Caki2 (cell line): ENCODE measurements around the gene ADIPOR1. TPM values are rescaled to one million over a fixed set of nuclear protein-coding genes. Genes with fewer than 3 reads are reported as not detected.
"Not testable (repeated sequence)": the region's sequence is repeated elsewhere in the genome, so short reads cannot be mapped to it uniquely, and the experiment has no call there.

Experiments used
- DNase-seq: peaks from one replicate; pipeline ENCODE4 v3.0.0-alpha.2; 2015; ENCODE audit warnings: low read depth
- in situ Hi-C: cut with HindIII; loops from 2 replicates; pipeline ENCODE4 v1.10.0; 2016; ENCODE audit warnings: low sequenced_read_pairs, low pct_unique_long_range_greater_than_20kb, mixed read lengths
- total RNA-seq: library from RNA; depleted of rRNA; stranded (reverse); fragments of >200 nt; shearing (Covaris generic); gene quantifications from 2 replicates; pipeline ENCODE4 v1.2.3, GENCODE V29; 2014; ENCODE audit warnings: low replicate concordance; rRNA removed

ADIPOR1 gene, protein sequence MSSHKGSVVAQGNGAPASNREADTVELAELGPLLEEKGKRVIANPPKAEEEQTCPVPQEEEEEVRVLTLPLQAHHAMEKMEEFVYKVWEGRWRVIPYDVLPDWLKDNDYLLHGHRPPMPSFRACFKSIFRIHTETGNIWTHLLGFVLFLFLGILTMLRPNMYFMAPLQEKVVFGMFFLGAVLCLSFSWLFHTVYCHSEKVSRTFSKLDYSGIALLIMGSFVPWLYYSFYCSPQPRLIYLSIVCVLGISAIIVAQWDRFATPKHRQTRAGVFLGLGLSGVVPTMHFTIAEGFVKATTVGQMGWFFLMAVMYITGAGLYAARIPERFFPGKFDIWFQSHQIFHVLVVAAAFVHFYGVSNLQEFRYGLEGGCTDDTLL
- 85.5 and 96.0 TPM in 2 replicates for total RNA-seq

DNA sequence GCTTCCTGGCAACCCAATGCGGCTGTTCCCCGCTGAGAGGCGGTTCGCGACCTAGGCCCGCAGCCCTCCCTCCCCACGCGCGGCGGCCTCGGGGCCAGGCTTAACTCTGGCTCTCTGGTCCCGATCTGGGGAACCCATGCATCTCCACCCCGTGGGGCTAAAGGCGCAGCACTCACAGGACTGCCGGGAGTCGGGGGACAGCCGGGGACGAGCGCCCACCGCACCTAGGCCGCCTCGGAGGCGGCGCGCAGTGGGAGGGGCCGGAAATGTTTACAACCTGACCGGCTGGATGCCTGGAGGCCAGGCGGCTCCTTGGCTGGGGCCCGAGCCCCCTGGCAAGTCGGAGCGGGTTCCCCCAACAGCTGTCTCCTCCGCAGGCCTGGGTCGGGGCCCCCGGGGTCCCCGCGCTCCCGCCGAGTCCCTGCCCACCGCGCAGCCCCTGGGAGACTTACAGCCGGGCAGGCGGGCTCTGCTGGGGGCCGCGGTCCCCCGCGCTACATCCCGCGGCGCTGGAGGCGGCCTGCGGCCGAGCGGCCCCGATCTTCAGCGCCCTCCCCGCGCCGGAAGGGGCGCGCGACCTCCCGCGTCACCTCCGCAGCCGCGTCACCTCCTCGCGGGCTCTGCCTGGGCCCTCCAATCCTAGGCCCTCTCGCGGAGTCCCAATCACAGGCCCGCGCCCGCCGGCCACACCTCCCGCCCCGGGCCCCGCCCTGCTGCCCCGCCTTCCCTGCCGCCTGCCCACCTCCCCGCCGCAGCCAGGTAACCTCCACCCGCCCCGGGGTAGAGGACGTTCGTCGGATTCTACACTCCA lies at the start of gene ADIPOR1:
Gene ADIPOR1 (minus strand): TSS at position 580 of the 811 bp plus-strand sequence. CDS start 7,242 bp downstream, outside the sequence.
- DNase-seq: peak; percentile 73
- in situ Hi-C loops: no loop called here

DNA sequence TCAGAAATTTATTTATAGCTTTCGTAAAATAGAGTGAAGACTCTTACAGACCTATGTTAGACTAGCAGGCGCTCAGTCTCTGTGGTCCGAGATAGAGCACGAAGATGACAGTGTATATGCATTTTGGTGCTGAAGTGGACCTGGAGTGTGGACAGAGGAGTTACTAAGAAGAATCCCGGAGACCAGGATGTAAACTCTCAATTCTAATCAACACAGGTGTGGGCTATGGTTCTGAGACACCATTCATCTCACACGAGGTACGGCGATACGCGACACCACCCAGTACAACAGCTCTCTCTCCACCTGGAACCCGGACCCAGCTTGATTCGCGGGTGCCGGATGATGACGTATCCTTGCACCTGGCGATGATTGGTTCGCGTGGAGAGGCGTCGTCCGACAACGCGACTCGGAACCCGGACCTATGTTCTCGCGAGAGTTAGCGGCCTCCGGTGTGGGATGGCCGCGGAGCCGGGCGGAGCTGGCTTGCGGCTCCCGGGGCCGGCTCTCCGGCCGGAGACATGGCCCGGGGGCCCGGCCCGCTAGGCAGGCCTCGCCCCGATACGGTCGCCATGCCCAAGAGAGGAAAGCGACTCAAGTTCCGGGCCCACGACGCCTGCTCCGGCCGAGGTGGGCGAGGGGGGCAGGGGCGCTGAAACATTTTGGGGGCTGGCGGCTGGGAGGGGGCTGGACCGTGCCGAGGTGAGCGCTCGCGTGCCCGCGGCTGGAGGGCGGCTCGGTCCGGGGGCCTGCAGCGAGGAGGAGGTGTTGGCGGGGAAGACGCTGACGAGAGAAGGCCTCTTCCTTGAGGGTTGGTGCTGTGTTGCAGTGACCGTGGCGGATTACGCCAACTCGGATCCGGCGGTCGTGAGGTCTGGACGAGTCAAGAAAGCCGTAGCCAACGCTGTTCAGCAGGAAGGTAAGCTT lies 49.1 kb upstream of the ADIPOR1 start, which contains the start of gene TMEM183A:
Gene TMEM183A (plus strand): TSS at position 427 of the 924 bp plus-strand sequence. CDS start 92 bp downstream, at position 519.
- in situ Hi-C loops: no loop called here
- DNase-seq: peak; percentile 95

DNA sequence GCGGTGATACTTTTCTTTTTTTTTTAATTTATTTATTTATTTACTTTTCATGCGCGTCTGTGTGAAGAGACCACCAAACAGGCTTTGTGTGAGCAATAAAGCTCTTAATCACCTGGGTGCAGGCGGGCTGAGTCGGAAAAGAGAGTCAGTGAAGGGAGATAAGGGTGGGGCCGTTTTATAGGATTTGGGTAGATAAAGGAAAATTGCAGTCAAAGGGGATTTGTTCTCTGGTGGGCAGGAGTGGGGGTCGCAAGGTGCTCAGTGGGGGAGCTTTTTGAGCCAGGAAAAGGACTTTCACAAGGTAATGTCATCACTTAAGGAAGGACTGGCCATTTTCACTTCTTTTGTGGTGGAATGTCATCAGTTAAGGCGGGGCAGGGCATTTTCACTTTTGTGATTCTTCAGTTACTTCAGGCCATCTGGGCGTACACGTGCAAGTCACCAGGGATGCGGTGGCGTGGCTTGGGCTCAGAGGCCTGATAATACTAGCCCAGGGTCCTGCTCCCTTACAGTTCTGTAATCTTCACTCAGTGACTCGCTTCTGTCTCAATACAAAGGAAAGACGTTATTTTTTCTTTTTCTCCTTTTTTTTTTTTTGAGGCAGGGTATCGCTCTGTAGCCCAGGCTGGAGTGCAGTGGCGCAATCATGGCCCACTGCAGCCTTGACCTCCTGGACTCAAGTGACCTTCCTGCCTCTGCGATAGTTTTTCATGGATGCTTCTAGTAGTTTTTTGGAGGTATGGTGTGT lies 47.5 kb upstream of the ADIPOR1 start:
- DNase-seq, in situ Hi-C loops: not testable (repeated sequence)

DNA sequence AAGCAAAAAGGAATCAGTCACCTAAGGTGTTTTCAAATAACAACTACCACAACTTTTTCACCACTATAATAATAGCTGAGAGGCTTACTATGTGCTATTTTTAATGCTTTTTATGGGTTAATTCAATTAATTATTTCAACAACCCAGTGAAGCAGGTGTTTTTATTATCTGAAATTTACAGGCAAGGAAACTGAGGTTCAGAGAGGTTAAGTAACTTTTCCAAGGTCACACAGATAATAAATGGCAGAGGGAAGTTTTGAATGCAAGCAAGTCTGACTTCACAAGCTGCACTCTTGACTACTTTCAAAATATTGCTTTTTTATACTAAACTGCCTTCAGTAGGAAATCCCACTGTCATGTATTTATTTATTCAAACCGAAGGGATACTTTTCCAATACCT lies 44.8 kb upstream of the ADIPOR1 start:
- no peak for DNase-seq
- in situ Hi-C loops: no loop called here

DNA sequence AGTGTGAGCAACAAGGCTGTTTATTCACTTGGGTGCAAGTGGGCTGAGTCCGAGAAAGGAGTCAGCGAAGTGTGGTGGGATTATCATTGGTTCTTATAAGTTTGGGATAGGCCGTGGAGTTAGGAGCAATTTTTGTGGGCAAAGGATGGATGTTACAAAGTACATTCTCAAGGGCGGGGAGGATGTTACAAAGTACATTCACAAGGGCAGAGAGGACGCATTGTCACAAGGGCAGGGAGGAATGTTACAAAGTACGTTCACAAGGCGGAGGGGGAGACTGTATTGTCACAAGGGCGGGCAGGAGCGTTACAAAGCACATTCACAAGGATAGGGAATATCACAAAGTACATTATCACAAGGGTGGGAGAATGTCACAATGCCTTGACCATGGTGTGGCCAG lies 43.9 kb upstream of the ADIPOR1 start:
- no peak for DNase-seq
- in situ Hi-C loops: no loop called here

DNA sequence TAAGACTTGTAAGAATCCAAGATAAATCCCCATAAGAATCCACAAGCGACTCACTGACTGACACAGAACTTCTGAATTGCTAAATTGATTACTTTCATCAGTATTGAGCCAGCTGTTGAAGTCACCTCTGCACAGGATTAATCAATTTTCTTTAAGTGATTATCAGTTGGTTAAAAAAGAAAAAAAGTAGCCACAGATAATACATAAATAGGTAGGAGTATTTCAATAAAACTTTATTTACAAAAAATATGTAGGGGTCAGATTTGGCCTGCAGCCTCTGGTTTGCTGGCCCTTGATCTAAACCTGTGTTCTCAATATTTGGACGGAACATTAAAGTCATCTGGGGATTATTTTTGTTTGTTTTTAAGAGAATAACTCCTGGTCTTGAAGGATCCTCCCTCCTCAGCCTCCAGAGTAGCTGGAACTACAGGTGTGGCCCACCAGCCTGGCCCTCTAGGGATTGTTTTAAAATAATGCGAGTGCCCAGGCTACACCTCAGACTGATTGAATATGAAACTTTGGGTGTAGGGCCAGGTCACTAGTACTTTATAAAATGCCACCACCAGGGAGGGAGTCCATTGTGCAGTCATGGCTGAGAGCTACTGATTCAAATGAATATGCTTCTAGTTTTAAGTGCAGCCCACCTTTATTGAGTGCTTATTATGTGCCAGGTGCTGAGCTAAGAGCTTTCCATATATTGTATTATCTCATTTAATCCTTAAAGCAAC lies 42.3 kb upstream of the ADIPOR1 start:
- in situ Hi-C loops: no loop called here
- DNase-seq: no peak

DNA sequence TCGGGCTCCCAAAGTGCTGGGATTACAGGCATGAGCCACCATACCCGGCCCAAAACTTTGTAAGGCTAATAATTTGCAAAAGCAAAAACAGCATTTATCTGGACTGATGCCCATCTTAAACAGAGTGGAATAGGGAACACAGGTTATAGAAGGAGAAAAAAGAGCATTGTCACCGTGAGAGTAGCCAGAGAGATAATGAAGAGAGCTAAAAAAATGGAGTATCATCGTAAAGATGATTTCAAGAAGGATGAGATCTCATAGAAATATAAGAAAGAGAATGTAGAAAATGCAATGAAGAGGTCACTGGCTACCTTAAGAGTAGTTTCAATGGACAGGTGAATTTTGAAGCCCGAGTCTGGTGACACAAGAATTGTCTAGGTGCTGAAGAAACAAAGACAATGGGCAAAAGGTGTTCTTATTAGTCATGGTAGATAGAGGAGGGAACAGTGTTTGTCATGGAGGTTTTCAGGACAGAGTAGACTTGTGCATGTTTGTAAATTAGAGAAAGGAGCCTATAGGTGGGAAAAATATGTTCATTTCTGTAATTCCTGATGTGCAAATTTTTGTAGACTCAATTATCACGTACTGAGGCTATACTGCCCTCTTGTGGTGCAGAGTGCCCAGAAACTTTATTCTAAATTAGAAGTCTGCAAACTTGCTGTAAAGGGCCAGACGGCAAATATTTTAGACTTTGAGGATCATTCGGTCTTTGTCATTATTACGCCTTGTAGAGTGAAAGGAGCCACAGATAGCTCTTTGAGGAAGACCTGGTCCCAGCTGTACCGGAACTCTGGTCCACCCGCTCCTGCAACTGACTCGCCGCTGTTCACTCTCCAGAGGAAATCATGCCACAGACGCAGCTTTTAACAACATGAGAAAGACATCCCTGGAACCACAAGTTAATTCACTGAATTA lies 41.0 kb upstream of the ADIPOR1 start:
- DNase-seq: peak; percentile 41
- in situ Hi-C loops: no loop called here

DNA sequence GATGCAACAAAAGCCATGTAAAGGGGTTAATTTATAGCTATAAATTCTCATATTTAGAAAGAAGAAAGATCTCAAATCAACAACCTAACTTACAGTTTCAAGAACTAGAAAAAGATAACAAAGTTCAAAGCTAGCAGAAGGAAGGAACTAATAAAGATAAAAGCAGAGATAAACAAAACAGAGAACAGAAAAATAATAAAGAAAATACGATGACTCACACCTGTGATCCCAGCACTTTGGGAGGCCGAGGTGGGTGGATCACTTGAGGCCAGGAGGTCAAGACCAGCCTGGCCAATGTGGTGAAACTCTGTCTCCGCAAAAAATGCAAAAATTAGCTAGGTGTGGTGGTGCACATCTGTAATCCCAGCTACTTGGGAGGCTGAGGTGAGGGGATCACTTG lies 36.6 kb upstream of the ADIPOR1 start:
- no peak for DNase-seq
- in situ Hi-C loops: no loop called here

DNA sequence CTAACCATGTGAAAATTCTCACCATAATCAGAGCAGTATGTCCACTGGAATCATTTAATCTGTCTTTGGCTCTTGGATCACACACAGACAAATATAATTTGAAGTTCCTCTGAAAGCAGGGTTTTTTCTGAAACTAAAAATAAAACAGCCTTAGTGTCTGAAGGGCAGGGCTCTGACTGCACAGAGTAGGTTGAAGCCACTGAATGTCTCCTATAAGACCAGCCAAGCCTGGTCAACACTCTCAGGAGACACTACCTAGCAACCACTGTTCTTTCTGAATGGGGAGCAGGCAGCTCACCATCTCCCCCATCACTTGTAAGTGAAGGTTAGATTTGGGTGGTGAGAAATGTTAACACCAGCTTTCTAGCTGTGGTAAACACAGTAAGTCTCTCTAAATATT lies 33.0 kb upstream of the ADIPOR1 start:
- in situ Hi-C loops: no loop called here
- DNase-seq: no peak

DNA sequence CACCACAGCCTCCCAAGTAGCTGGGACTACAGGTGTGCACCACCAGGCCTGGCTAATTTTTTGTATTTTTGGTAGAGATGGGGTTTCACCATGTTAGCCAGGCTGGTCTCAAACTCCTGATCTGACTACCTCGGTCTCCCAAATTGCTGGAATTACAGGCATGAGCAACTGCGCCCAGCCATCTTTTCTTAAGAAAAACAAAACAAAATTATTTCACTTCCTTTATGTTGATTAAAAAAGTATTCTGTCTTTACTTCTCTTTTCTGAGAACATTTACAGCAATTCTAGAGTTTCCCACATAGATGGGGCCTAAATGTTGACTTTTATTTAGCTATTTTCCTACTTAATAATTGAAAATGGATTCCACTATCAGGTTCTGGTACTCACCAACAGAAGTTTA lies 31.8 kb upstream of the ADIPOR1 start:
- DNase-seq: no peak
- in situ Hi-C loops: no loop called here

DNA sequence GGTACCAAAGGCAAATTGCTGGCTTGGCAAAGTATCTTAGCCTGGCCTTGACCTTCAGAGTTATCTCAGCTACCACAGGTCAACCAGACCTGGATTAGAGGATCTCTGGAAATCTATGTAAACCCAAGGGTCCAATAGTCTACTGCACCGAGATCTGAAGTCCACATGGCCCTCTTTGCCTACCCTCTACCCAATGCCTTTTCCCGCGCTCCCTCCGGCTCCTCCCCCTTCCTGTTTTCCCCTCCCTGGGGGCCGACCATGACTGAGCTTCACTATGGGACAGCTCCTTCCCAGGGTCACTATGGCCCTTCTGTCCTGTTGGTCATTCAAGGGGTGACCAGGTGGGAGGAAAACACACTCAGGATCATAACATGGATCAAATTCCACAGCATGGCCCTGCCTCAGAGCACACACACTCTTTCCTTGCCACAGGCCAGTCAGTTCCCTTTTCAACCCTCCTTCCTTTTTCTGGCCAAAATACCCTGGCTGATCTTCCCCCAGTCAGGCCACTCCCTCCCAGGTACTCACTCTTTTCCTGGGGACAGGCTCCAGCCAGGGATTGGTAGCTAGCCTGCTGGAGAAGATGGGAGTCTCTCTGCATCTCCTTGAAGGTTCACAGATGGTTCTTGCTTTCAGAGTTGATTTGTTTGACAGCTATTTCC lies 29.9 kb upstream of the ADIPOR1 start:
- in situ Hi-C loops: no loop called here

DNA sequence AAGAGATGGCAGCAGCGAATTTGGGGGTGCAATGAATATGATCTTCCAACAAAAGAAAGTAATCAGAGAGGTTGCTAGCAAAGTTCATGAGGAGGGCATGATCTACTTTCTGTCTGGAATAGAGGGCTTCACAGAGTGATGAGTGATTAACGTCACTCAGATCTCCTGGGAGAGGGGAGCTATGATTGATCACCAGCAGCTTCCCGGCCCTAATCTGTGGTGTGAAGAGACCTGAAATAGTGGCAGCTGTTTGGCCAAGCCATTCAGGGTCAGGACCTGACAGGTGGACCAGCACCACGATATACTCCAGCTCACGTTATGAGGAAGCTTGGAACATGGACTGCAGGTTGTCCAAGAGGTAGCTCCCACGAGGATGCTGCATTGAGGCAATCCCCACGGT lies 29.1 kb upstream of the ADIPOR1 start:
- in situ Hi-C loops: no loop called here
- no peak for DNase-seq

More for the DNA sequence above, 29.9 kb upstream of the ADIPOR1 start:
- DNase-seq: no peak

DNA sequence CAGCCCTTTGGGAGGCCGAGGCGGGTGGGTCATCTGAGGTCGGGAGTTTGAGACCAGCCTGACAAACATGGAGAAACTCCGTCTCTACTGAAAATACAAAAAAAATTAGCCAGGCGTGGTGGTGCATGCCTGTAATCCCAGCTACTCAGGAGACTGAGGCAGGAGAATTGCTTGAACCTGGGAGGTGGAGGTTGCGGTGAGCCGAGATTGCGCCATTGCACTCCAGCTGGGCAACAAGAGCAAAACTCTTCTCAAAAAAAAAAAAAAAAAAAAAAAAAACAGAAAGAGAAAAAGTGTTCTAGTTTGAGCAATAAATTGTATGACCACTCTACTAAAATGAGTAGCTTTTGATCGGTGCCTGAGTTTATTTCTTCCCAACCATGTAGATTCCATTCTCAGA lies 28.0 kb upstream of the ADIPOR1 start:
- in situ Hi-C loops: not testable (repeated sequence)

DNA sequence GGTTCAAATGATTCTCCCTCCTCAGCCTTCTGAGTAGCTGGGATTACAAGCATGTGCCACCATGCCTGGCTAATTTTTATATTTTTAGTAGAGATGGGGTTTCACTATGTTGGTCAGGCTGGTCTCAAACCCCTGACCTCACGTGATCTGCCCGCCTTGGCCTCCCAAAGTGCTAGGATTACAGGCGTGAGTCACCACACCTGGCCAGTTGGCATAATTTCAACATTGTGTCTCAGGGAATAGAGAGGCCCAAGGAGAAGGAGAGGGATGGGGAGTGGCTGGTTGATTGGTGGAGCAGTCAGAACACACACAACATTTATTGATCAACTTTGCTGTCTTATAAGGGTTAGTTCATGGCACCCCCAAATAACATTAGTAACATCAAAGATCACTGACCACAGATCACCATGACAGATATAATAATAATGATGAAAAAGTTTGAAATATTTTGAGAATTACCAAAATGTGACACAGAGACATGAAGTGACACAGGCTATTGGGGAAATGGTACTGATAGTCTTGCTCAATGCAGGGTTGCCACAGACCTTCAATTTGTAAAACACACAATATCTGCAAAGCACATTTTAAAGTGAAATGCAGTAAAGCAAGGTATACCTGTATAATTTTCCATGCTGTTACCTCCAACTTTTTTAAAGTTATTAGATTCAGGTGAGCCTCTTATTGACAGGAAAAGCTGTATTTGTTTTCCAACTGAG lies 24.8 kb upstream of the ADIPOR1 start:
- in situ Hi-C loops: no loop called here
- DNase-seq: no peak

More for the DNA sequence above, 28.0 kb upstream of the ADIPOR1 start:
- DNase-seq: not testable (repeated sequence)

DNA sequence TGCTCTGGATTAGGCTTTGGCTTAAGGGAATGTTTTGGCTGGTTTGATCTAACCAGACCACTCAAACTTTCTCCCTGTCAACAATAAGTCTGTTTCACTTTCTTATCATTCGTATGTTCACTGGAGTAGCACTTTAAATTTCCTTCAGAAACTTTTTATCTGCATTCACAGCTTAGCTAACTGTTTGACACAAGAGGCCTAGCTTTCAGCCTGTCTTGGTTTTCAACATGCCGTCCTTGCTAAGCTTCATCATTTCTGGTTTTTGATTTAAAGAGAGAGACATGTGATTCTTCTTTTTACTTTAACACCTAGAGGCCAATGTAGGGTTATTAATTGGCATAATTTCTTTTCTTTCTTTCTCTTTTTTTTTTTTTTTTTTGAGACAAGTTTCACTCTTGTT lies 23.8 kb upstream of the ADIPOR1 start:
- no peak for DNase-seq
- in situ Hi-C loops: no loop called here
